GM21367 (cell line): Measurements from ENCODE around the gene RHOA.
"Not testable (repeated sequence)": the region's sequence is repeated elsewhere in the genome, so short reads cannot be mapped to it uniquely, and the experiment has no call there.

Source experiments
- ATAC-seq: cut with Tn5 transposase; IDR thresholded peaks from one replicate; pipeline ENCODE4 v1.9.1; 2021; ENCODE audit not compliant: unreplicated experiment

The RHOA gene

DNA sequence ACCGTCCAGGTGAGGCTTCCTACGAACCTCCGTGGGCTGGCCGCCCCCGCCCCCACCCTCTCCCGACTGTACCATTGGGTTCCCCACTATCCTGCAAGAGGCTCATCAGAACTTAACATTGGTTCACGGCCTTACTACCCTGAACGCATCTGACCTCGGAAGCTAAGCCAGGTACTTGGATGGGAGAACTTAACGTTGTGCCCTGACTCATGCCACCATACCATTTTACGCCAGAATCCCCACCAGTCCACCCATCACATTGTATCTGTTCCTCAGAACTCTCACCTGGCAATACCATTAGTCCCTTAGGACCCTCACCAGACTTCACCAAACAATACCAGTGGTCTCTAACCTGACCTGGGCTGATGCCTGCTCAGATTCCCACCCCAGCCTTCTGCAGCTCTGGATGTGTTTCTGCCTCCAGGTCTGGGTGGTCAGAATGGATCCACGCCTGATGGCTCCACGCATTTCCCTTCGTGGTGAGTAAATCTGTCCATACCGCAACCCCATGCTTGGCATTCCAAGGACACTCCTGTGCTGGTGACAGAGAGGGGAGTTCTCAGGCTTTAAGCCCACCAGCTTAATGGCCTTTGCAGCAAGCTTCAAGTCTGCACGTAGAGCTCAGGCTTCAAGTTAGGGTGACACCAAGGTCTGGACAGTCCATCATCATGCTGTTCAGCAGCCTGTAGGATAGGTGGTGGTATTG, 1.0 kb upstream of the RHOA start:
- no peak for ATAC-seq

DNA sequence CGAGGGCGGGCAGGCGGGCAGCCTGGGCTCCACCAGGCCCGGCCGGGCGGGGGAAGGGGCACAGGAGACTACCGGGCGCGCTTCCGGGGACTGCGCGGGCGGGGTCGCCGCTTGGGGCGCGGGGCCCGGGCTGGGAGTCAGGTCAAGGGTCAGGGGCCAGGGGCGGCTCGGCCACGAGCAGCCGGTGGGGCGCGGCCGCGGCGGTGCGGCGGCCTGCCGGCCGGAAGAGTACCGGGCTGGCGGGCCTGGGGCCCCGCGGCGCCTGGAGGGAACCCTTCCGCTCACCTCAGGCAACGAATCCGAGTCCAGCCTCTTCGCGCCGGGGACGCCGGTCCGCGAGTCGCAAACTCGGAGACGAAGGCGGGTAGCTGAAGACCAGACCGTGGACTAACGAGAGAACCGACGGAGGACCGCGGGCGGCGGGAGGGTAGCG, 225 bp downstream of the RHOA start:
- peak; percentile 17 for ATAC-seq

DNA sequence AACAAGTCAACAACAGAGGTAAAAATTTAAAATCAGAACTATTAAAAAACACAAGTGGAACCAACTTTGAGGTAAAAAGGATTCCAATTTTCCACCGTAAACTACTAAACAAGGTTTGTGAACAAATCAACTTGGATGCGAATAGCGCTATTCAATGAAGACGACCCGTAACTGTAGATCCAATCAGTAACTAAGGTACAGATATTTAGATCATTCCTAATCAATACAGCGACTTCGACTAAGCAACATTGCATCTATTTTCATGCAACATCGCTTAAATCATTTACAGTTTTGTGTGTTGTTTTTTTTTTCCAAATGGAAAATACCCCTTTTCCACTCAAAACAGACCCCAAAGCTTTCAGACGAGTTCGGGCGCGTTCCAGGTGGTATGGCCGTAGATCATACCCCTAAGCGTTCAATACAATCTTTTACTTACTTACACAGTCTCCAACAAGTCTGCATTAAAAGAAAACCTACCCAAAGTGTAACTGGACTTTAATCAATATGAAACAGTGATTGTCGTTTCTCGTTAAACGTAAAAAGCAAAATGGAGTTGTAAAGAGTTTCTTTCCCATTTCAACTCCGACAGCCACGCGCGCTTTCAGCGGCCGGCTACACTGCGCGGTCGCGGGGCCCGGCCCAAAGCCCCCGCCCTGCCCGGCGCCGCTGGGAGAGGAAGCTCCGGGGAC, 786 bp downstream of the RHOA start:
- no peak for ATAC-seq

- ATAC-seq, result no peak
These were observed 1.5 kb downstream of the RHOA start for GRCh38 chr3:49410066-49410845.

- ATAC-seq, result no peak
These were observed 4.9 kb downstream of the RHOA start for GRCh38 chr3:49406571-49407565.

DNA sequence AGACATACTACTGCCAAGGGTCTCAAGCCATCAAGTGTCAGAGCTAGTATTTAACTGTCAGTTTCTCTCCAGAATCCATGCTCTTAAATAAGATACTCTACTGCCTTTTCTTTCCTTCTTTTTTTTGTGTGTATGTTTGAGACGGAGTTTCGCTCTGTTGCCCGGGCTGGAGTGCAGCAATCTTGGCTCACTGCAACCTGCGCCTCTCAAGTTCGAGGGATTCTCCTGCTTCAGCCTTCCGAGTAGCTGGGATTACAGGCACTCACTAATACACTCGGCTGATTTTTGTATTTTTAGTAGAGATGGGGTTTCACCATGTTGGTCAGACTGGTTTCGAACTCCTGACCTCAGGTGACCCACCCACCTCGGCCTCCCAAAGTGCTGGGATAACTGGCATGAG, 6.2 kb downstream of the RHOA start:
- not testable (repeated sequence) for ATAC-seq

DNA sequence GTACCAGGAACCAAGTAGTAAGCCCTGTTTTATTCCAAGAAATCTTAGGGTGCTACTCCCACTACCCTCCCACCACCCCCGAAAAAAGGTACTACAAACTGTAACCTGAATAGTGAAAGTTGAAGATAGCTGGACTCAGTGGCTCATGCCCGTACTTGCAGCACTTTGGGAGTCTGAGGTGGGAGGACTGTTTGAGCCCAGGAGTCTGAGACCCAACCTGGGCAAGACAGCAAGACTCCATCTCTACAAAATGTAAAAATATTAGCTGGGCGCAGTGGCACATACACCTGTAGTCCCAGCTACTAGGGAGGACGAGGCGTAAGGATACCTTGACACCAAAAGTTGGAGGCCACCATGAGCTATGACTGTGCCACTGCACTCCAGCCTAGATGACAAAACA, 7.9 kb downstream of the RHOA start:
- no peak for ATAC-seq

GRCh38 chr3:49401766-49402165, 10.0 kb downstream of the RHOA start:
- ATAC-seq, result no peak

DNA sequence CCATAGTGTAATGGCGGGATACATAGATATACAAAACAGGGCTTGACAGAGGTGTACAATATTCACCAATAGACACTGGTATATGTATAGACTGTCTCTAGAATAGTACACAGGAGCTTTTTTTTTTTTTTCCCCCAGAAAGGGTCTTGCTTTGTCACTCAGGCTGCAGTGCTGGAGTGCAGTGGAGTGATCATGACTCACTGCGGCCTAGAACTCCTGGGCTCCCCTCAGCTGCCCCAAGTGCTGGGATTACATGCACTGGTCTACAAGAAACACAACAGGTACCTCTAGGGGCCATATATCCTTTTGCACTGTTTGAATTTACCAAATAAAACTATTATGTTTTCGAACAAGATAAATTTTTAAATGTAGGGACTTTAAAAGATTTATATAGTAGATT, 12.3 kb downstream of the RHOA start:
- ATAC-seq, result no peak

GRCh38 chr3:49397470-49397869, 14.3 kb downstream of the RHOA start:
- ATAC-seq, result no peak

GRCh38 chr3:49391310-49391709, 20.5 kb downstream of the RHOA start:
- ATAC-seq, result not testable (repeated sequence)

- no peak for ATAC-seq
These were observed 22.5 kb downstream of the RHOA start for GRCh38 chr3:49389297-49389696.

DNA sequence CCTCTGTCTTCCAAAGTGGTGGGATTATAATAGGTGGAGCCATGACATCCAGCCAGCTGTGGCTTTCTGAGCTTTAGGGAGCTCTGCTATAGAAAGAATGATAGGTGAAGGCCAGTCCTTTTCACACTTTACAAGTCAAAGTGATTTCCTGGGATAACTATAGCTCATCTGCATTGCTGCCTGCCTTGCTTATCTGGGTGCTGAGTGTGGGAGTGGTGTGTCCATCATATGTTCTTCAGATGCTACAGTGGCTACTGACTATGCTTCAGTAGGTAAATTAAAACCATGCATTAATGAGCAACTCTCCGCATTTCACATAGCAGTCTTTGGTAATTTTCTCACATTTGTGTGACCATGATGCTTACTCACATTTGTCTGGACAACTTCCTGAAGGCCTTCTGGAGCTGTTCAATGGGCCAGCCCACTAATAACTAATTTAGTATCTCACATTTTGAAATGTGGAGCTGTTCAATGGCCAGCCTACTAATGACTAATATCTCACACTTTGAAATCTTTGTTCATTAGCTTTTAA, 23.4 kb downstream of the RHOA start:
- no peak for ATAC-seq

GRCh38 chr3:49387721-49388120, 24.1 kb downstream of the RHOA start:
- ATAC-seq, result no peak

DNA sequence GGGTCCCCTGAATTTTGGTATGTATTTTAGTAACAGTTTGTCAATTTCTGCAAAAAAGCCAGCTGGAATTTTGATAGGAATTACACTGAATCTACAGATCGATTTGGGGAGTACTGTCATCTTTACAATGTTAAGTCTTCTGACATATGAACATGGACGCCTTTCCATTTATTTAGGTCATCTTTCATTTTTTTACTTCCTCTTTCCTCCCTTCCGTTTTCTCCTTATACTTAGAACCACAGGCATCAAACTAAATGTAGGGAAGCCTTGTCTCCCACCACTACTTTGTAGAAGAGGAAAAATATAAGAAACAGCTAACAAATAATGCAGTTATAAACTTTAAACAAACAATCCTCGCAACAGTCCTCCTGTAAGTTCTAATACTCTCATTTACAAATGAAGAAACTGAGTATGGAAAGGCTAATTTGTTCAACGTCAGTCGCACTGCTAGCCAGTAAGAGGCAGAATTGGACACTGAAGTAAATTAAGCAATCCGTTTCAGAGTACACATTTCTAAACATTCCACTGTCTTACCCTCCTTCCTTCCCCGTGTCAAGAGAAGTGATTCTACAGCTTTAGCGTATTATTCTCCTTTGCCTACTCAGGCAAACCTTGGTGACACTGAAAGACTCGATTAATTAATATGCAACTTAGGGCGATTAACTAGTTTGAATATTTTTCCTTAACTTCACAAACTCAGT, 25.6 kb downstream of the RHOA start:
- no peak for ATAC-seq

- ATAC-seq, result no peak
These were observed 26.2 kb downstream of the RHOA start for GRCh38 chr3:49385617-49386016.

GRCh38 chr3:49383387-49383786, 28.4 kb downstream of the RHOA start:
- ATAC-seq, result no peak

DNA sequence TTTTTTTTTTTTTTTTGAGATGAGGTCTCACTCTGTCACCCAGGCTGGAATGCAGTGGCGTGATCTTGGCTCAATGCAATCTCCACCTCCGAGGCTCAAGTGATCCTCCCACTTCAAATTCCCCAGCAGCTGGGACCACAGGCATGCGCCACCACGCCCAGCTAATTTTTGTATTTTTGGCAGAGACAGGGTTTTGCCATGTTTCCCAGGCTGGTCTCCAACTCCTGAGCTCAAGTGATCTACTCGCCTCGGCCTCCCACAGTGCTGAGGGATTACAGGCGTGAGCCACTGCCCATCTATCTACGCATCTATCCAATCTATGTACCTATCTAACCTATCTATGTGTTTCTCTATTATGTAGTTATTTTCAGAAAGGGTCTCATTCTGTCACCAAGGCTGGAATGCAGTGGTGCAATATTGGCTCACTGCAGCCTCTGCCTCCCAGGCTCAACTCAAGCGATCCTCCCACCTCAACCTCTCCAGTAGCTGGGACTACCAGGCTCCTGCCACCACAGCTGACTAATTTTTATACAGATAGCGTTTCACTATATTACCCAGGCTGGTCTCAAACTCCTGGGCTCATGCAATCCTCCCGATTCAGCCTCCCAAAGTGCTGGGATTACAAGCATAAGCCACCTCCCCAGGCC, 33.4 kb downstream of the RHOA start:
- ATAC-seq, result no peak

DNA sequence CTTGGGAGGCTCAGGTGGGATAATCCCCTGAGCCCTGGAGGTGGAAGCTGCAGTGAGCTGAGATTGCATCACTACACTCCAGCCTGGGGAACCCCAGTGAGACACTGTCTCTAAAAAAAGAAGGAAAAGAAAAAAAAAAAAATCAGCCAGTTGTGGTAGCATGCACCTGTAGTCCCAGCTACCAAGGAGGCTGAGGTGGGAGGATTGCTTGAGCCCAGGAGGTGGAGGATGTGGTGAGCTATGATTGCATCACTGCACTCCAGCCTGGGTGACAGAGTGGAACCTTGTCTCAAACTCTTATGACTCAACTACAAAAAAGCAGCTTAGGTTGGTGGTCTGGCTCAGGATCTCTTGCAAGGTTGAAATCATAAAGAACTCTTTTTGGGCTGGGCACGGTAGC, 34.3 kb downstream of the RHOA start:
- ATAC-seq, result no peak
